H1 (cell line): Measurements from ENCODE around the gene RTN3.
A peak's percentile ranks its signal among the peaks of the same experiment; 100 is the strongest.

ENCODE experiments used
- BACH1 ChIP-seq: IDR thresholded peaks from 2 replicates; pipeline ENCODE4 v1.6.1; 2012; ENCODE audit warnings: low read length, improper control_type of control experiment
- CHD2 ChIP-seq: IDR thresholded peaks from 2 replicates; pipeline ENCODE4 v1.6.1; 2012; ENCODE audit warnings: low read length, improper control_type of control experiment
- EP300 ChIP-seq, 2 experiments: IDR thresholded peaks; 1 replicate in 1 of 2; 2 replicates in 1 of 2; pipeline ENCODE4 v1.6.1; 2011 to 2012; ENCODE audit warnings: low read depth in 2 of 2, low read length in 2 of 2, mild to moderate bottlenecking in 2 of 2, borderline replicate concordance in 1 of 2, inconsistent platforms in 1 of 2, moderate library complexity in 1 of 2
- MAFK ChIP-seq: IDR thresholded peaks from 2 replicates; pipeline ENCODE4 v1.6.1; 2012; ENCODE audit warnings: low read depth, mild to moderate bottlenecking, improper control_type of control experiment, low read length
- PHF8 ChIP-seq: fragments of 200-600 bp; sonication (generic); conservative IDR thresholded peaks from 2 replicates; pipeline ENCODE4 v1.7.1; 2012; ENCODE audit warnings: low read depth, mild to moderate bottlenecking, inconsistent platforms, low read length, moderate library complexity
- POLR2A ChIP-seq, 2 experiments: IDR thresholded peaks; 1 replicate in 1 of 2; 2 replicates in 1 of 2; pipeline ENCODE4 v1.6.1; 2011; ENCODE audit warnings: low read depth in 2 of 2, low read length in 2 of 2, mild to moderate bottlenecking in 2 of 2; ENCODE audit errors: control extremely low read depth in 1 of 2
- TF ChIP-seq, protein P1 (sequence below): IDR thresholded peaks from 2 replicates; pipeline ENCODE4 v1.6.1; 2012; ENCODE audit warnings: low read length, inconsistent platforms
- TF ChIP-seq, protein P2 (sequence below), 3 experiments: IDR thresholded peaks; 1 replicate in 2 of 3; 2 replicates in 1 of 3; pipeline versions ENCODE4 v1.5.1 to v1.6.1; 2011; ENCODE audit warnings: low read length in 3 of 3, mild to moderate bottlenecking in 3 of 3, inconsistent platforms in 2 of 3, low read depth in 1 of 3, moderate library complexity in 1 of 3; ENCODE audit not compliant: insufficient read depth in 1 of 3; ENCODE audit errors: control extremely low read depth in 1 of 3
- TF ChIP-seq, protein P3 (sequence below): IDR thresholded peaks from 2 replicates; pipeline ENCODE4 v1.6.1; 2011; ENCODE audit warnings: low read depth, mild to moderate bottlenecking, low read length; ENCODE audit not compliant: insufficient read depth

DNA sequence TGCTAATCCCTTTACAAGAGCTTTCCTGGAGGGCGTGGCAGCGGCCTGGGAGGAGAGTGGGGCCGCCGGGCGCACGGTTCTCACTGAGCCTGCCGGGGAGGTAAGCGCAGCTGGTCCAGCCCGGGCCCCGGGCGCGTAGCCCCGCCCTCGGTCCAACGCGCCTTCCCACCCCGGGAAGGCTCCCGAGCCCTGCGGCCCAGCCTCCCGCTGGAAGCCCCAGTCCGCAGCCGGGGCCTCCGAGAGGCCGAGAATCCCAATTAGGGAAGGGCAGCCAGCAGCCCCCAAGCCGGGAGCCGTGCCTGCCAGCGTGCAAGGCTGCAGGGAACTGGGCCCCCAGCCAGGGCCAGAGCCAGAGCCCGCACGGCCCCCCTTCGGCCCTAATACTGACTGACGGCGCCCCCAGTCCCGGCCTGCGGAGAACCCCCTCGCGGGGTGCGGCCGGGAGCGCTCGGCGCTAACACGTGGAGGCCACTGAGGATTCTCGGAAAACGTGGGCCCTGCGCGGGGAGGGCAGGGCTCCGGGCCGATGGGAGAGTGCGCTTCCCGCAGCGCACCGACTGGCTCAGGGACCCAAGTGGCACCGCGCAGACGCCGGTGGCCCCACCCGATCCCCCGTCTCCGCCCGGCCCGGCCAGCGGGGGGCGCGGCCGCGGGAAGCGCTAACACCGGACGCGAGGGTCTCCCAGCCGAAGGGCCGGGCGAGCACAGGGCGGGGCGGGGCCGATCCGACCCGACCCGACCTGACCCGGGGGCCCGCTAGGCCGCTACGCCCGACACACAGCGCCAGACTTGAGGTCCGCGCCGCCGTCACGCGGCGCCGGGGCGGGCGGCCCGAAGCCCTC, 81.6 kb downstream of the RTN3 start:
- TF ChIP-seq PHF8 (peak; percentile 42), BACH1 (no peak), CHD2 (no peak), POLR2A (IDR thresholded peaks at IDR 0.05; ENCODE audit: control extremely low read depth in 1 of 2, low read depth in 2 of 2, low read length in 2 of 2) (peak in 1 of 2 experiments; percentile 90; a peak in 1 of 3 replicates), EP300 (IDR thresholded peaks at IDR 0.05; ENCODE audit: borderline replicate concordance in 1 of 2, low read depth in 2 of 2, low read length in 2 of 2) (no peak), MAFK (no peak)
- TF ChIP-seq, protein P1, sequence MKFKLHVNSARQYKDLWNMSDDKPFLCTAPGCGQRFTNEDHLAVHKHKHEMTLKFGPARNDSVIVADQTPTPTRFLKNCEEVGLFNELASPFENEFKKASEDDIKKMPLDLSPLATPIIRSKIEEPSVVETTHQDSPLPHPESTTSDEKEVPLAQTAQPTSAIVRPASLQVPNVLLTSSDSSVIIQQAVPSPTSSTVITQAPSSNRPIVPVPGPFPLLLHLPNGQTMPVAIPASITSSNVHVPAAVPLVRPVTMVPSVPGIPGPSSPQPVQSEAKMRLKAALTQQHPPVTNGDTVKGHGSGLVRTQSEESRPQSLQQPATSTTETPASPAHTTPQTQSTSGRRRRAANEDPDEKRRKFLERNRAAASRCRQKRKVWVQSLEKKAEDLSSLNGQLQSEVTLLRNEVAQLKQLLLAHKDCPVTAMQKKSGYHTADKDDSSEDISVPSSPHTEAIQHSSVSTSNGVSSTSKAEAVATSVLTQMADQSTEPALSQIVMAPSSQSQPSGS = peak; percentile 5; the same call in 1 of the 2 replicates
- TF ChIP-seq, protein P2, sequence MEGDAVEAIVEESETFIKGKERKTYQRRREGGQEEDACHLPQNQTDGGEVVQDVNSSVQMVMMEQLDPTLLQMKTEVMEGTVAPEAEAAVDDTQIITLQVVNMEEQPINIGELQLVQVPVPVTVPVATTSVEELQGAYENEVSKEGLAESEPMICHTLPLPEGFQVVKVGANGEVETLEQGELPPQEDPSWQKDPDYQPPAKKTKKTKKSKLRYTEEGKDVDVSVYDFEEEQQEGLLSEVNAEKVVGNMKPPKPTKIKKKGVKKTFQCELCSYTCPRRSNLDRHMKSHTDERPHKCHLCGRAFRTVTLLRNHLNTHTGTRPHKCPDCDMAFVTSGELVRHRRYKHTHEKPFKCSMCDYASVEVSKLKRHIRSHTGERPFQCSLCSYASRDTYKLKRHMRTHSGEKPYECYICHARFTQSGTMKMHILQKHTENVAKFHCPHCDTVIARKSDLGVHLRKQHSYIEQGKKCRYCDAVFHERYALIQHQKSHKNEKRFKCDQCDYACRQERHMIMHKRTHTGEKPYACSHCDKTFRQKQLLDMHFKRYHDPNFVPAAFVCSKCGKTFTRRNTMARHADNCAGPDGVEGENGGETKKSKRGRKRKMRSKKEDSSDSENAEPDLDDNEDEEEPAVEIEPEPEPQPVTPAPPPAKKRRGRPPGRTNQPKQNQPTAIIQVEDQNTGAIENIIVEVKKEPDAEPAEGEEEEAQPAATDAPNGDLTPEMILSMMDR (IDR thresholded peaks at IDR 0.05; ENCODE audit: control extremely low read depth in 1 of 3, insufficient read depth in 1 of 3, low read depth in 1 of 3, low read length in 3 of 3) = peak in 1 of 3 experiments; percentile 0; a peak in 1 of 4 replicates
- TF ChIP-seq, protein P3, sequence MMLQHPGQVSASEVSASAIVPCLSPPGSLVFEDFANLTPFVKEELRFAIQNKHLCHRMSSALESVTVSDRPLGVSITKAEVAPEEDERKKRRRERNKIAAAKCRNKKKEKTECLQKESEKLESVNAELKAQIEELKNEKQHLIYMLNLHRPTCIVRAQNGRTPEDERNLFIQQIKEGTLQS = no peak
